Inflammatory macrophage (primary cell): Measurements from ENCODE around the gene ATP13A5.

Experiments used
- DNase-seq, 2 donors: peaks; one replicate each; pipeline ENCODE4 v3.0.0-alpha.2; 2020 to 2022

ATP13A5 gene

DNA sequence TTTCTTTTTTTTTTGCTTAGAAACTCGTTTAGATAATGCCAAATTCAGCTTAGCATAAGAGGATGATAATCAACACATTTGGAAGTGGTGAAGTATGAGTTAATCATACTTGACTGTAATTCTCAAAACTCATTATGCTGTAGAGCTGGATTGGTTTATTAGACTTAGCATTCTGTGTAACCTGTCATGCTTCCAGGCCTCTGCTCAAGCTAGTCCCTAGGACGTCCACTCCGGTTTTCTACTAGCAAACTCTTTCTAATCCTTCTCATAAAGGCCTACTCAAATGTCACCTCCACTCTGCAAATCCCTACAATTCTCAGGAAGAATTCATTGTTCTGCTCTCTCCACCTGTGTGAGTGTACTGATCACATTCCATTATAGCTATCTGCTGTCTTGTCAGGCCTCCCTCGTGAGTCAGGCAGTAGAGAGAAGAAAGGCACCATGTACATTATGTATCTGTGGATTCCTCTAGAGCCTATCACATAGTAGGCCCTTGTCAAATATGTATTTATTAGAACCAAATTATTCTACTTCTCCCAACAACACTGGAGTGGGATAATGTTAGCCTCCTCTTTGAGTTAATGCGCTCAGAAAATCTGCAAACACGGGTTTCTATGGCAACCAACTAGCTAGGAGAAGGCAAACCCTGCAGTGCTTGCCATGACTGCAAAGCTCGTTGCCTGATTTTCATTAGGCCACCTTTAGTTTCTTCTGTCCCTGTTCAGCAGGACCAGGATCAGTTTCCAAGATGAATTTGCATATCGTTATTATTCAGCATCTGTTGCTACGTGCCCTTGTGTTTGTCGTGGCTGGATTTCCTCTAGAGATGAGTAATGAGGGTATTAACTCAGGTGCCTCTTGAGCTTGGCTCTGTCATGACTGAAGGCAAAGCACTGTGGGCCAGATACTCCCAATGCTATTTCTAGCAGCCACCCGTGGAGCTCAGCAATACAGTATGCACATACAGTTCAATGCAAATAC is 30.7 kb downstream of the ATP13A5 start:
- no peak for DNase-seq

DNA sequence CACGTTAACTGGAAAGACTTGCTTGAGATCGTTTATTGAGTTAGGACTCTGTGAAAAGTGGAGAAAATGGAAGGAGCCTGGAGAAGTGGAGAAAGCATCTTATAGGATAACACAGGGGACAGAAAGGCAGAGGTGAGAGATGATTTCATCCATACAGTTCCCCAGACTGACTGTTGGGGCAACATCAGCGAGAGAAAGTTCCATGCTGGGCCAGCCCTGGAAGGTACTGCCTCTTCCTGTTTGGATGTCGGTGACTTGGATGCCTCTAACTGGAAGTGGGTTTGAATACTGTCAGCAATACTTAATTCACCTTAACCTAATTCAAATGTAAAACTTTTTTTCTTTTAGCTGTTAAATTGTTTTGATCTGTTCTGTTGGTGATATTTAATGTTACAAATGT is 32.3 kb downstream of the ATP13A5 start:
- DNase-seq, result no peak

DNA sequence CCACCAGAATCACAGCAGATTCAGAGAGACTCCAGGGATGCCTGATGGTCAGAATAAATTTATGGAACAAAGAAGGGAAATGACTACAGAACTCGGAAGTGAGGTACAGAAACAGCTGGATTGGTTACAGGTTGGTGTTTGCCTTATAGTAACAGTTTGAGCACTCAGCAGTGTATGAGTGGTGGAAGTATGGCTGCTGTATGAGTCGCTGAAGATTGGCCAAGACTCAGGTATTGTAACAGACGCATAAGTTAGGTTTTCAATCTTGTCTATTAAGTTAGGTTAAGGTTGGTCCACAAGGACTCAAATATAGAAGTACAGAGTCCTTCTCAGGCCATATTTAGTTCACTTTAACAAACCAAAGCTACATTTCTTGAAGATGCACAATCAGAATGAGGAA is 33.1 kb downstream of the ATP13A5 start:
- no peak for DNase-seq

DNA sequence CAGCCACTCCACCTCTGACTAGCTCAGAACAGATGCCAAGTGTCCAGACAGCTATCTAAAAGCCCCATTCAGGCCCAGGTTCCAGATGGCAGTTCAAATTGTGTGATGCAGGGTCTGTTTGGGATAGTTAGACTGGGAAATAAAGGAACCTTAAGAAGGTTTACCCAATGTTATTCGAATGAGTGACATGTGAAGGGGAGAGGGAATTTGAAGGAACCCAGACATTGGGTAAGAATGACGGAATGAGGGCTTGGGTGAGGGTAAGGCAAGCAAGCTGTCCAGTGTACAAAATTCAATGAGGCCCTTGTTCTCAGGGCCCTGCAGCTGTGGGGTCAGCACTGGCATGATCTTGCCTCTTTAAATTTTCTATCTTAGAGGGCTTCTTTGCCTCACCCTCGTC is 34.1 kb downstream of the ATP13A5 start:
- no peak for DNase-seq

DNA sequence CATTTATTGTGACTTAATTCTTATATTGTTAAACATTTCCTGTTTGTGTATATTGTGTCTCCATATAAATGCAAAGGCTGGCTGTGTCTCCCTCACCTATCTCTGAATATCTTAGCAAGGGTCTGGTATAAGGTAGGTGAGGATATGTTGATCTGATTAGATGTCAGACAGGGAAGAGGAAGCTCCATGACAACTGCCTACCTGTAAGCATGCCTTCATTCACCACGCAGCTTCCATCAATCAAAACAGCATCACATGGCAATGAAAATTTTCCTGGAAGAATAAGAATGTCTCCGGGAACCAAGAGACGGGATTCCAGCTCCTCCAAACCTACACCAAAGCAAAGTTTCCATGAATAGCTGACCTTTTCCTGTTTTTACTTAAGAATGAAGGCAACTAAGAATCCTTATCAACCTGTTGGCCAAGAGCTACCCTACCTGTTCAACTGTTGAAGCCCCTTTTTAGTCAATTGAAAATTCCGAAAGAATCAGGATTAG is 34.8 kb downstream of the ATP13A5 start:
- DNase-seq, result no peak

DNA sequence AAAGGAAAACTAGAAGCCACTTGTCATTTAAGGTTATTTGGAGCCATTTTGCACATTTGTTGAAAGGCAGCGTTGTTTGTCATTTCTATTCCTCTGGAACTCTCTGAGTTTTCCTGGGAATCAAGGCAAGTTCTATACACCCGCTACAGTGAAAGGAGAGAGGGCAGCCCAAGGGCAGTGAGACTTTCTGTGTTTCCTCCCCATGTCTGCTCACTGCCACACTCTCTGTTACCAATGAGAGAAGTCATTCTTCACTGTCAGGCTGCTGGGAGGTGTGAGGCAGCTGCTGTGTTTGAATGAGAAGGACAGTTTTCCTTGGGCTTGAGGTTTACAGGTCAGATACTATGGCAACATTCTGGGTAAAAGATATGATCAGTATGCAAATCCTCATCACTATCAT is 36.0 kb downstream of the ATP13A5 start:
- DNase-seq, result no peak

DNA sequence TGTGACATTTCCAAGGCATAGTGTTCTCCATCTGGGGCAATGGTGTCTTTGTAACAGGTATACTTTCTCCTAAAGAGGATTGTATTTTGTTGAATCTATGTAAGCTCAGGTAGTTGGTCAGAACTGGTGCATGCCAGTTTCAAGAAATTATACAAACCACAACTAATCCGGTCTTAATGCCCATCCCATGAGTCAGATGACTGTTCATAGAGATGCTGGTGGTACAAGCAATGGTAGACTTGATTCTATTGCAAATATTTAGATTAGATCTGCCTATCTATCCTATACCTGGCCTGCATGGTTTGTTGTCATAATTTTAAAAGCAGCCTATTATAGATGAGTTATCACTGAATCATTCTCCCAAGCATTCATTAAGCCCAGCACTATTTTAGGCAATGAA is 43.5 kb downstream of the ATP13A5 start:
- no peak for DNase-seq

DNA sequence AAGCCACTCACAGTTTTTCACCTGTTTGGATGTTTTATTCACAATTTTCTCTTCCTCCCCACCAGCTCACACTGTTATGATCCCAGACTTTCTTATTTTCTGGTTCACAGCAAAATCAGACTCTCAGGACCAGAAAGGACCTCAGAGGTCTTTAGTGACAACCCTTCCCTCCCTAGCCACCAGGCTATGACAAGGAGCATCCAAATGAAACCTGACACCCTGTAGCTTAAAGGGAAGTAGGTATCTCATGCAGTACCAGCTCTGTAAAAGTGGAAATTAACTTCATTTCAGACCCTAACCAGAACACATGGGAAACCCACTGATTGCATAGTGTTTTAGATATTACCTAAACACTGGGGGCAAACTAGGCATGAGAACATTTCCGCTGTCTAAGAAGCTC is 45.3 kb downstream of the ATP13A5 start:
- no peak for DNase-seq

DNA sequence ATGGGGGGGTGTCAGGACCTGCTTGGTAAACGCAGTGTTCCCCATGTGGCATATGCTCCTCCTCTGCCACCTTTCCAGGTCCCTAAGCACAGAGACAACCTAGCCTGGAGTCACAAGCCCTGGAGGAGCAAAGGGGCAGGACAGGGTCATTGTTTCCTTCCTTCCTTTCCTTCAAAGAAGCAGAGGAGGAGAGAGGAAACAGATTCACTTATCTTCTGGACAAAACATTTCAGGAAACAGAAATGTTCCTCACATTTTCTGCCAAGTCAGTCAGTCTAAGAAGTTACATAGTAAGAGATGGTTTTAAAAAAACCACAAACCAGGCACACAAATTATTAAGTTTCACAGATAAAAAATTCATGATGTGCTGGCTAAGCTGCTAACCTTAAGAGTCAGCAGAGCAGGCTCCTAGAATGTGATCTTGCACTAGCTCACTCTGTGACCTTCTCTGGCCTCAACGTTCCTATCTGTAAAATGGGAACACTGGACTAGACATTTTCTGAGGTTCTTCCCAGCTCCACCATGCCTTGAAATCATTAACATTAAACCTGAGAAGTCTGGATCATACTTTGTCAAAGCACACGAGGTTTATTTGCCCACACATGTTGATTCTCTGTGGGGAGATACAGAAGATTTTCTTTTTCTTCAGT is 47.9 kb downstream of the ATP13A5 start:
- DNase-seq, result no peak

DNA sequence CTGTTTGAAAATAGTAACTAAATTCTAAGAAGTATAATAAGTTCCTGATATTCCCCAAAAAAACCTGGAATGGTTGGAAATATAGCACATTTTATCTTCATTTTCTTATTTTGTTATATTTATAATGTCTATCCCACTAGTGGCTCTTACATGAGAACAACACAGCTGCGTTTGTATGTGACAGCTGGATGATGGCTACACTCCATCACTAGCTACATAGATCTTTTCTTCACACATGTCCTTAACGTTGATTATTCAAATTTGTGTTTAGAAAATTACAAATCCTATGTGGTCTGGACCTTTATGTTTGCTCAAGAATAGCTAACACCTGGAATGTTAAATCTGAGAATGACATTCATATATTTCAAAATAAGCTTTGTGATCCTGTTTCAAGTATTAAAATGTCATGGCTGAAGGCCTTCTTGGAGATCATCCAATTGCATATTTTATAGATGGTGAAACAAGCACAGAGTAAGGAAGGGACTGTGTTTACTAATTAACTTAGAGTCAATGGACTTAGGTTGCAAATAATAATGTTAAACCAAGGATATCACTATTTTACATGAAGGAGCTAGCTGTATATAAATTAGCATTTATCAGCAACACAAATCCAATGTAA is 60.8 kb downstream of the ATP13A5 start:
- no peak for DNase-seq

DNA sequence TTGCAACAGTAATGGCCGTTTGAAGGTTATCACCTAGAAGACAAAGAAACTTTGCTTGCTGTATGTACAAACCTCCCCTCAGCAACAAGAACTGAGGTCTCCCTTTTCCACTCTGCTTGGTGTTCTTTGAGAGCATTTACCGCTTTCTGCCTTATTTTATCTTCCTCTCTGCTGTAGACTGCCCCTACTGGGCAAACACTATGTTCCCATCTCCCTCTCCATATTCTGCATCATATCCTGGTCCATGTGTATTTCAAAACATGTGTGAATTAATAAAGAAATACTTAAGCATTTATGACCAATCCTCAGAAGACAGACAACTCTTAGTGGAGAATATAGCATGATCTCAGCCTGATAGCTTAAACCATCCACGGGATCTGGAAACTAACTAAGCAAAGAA is 64.4 kb downstream of the ATP13A5 start:
- no peak for DNase-seq

DNA sequence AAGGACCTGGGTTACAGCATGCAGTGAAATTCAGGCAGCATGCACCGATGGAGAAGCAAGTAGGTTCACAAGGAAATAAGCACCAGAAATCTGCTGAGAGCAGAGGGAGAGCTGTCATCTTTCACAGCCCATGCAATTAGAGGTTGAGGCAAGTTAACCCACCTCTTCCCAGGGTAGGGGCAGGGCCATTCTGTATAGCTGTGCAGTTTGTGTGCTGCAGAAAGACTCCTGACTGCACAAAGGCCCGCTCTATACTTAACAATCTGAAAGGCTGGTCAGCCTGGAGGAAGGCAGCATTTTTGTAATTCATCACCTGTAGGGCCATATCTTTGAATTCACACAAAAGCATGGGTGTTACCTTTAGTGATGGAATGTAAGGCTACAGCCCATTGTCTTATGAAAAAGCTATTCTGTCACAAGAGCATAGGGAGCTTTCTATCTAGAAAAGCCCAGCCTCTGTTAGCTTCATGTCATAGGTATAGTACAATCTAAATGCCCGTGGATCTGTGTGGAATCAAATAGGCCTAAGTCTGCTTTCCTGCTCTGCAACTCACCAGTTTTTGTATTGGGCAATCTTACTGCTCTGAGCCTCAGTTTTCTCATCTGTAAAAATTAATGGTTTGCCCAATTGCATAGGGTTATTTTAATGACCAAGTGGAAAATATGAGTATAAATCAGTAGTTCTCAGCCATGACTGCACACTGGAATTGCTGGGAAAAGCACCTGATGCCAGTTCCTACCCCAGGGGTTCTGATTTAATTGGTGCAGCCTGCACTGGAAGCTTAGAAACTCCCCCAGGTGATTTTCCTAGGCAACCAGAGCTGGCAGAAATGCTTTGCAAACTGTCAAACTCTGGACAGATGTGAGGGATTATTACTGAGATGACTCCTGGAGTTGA is 65.2 kb downstream of the ATP13A5 start:
- DNase-seq, result no peak

DNA sequence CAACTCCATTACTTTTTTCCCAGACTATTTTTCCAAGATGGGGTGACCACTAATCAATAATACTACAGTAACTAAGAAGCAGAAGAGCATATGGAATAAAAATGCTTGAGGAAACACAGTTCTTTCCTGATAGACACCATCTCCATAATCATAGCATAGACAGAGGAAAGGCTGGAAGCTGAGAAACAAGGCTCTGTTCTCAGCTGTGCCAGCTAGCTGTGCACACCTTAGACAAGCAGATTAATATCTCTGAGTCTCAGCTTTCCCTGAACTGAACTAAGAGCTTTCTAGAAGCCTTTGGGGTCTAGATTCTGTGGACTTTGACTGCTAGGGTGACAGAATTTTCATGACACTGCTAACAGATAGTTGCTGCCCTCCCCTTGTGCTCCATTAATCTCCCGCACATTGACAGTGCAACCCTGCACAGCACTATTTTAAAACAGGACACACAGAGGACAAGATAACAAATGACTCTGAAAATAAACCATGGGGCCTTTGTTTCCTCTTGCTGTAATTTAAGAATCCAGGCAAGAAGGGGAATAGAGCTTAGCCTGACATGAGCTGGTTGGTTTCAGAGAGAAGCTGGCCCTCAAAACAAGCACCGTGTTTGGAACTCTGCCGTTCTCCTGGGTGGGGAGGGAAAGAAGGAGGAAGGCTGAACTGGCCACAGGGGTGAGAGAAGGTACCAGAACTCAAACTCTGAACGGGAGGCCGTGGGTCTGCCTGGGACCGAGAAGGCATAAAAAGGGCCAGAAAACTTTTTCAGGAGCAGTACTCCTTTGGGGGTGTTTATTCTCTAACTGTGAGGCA is 67.4 kb downstream of the ATP13A5 start:
- DNase-seq, result no peak

DNA sequence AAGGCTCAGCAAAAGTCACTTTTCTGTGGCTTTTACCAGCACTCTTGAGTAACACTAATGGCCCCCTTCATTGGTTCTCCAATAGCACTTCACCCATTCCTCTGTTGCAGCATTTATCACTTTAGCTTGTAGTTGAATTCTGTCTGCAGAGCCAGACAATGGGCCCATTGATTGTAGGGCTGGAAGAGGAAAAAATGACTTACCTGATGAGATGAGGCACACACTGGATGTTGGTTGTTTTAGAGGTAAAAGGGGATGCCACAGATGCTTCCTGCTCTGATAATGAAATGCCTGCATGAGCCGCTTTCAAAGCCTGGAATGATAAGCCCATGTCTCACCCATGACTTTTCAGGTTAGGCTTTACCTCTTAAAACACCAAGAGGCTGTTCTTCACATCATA is 73.2 kb downstream of the ATP13A5 start:
- no peak for DNase-seq

DNA sequence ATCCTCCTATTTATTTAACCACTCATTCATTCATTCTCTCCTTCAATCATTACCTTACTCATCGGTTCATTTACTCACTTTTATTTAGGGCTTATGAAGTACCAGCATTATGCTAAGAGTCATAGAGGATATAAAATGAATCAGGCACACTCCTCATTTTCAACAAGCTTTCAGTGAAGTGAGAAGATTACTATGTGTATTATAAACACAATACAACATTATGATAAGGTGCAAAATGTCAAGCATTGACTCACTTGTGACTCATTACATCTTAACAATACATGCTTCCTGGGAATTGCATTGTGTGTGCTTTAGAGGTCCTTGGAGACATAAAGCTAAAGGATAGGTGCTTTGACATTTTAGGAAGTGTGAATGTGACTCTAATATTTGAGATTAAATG is 77.1 kb downstream of the ATP13A5 start:
- DNase-seq, result no peak

DNA sequence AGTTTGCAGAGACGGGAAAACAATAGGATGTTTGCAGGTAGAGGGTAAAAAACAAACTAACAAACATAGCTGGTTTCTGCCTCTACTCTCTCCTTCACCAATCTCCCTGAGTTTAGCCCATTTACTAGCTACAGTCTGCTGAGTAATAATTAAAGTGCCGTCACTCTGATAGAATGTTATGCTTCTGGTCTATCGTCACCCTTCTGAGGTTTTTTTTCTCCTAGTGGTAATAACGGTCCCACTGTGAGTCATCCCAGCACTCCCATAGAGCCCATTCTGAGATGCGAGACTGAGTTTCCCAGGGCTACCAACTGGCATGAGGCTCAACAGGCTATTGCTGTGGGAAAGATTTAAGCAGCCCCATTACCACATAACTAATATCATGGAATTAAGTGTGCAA is 81.1 kb downstream of the ATP13A5 start:
- no peak for DNase-seq

DNA sequence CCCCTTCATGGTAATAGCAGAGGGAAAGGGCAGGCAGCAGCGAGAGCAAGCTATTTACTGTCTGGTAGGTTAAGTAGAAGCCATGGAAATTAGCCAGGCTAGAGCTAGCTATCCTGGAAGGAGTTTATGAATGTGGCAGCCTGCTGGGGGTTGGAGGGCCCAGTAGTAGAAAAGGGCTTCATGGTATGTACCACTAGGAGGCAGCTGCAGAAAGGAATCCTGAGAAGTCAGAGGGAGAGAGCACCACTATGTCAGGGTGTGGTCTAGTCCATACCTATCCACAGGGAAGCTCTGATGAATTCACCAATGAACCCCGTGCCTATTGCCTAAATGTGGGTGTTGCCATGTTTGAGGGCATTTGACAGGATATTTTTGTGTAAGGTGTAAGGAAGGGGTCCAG is 82.6 kb downstream of the ATP13A5 start:
- no peak for DNase-seq

DNA sequence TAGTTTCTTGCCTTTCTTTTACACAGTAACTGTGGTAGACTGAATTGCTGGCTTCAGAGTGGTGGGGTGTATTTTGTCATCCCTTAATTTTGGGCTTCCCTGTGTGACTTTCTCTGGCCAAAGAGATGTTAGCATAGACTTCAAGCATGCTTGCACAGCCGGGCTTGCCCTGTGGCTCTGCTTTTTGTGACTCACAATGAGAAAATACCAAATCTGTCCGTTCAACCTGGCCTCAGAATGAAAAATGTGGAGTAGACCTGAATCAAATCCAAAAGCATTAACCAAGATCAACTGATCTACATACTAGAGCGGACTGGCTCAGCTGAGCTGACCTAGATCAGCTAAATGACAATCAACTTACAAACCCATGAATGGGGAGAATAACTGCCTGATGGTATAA is 86.2 kb downstream of the ATP13A5 start:
- DNase-seq, result no peak

DNA sequence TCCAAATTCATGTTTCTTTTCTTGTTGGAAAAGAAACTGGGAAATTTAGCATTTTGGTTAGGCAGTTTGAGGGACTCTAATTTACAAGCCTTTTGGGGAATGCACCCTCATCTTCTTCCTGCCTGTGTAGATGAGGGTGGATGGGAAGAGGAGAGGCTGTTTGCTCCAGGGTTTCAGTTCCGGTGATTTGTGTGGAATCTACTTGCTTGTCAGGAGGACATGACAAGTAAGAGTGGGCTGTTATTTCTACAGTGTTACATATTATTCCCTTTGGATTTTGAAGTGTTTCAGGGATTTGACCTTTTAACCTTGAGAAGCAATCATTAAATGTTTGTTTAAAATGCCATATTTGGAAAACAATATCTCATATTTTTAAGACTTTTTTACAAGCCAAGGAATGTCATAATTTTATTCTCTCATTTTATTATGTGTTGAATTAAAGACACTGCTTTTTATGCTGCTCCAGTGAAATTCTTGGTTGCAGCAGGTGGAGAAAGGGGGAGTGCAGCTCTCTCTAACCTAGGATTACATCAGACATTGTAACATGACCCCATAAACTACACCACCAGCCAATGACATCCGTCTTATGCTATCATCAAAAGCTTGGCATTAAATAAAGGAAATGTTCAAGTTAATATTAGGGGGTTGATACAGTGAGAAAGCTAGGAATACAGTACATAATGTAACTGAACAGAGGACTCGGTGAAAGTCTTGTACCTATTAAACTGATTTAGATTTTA is 107.3 kb downstream of the ATP13A5 start:
- no peak for DNase-seq

DNA sequence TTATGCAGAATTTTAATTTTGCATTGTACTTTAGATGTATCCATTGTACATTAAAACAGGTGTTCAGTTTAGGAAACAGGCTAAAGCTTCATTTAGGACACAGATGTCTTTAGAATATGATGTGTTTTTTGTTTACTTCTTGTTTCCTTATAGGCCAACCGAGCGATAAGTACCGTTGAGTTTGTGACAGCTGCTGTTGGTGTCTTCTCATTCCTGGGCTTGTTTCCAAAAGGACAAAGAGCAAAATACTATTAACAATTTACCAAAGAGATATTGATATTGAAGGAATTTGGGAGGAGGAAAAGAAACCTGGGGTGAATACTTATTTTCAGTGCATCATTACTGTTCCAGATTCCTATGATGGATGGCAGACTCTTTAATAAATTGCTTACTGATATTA is 108.1 kb downstream of the ATP13A5 start:
- DNase-seq, result no peak
